Cardiac fibroblast (primary cell): Measurements from ENCODE around the gene MED15.

ENCODE experiments used
- DNase-seq, 2 donors: peaks; one replicate each; pipeline versions ENCODE4 v3.0.0 to v3.0.0-alpha.2; 2010; ENCODE audit warnings: low read depth in 2 of 2
- H3K4me3 ChIP-seq, 2 donors: replicated peaks in 1 of 2; 1 replicate in 1 of 2; 2 replicates in 1 of 2; pipeline ENCODE4 v1.5.1; 2011; ENCODE audit warnings: low read depth in 2 of 2, low read length in 2 of 2, mild to moderate bottlenecking in 2 of 2, moderate library complexity in 1 of 2
- CTCF ChIP-seq: IDR thresholded peaks from one replicate; pipeline ENCODE4 v1.5.1; 2011; ENCODE audit warnings: low read depth, mild to moderate bottlenecking, low read length, inconsistent platforms

MED15 gene

GRCh38 chr22:20627432-20627831 is 120.0 kb downstream of the MED15 start:
- no peak overlapping the region for H3K4me3 ChIP-seq

GRCh38 chr22:20628081-20628939 is 120.9 kb downstream of the MED15 start:
- DNase-seq = no peak
- H3K4me3 ChIP-seq = no peak overlapping the region
- no peak for TF ChIP-seq CTCF

More at GRCh38 chr22:20627432-20627831, 120.0 kb downstream of the MED15 start:
- no peak for TF ChIP-seq CTCF
- no peak for DNase-seq

- DNase-seq = no peak
- H3K4me3 ChIP-seq = no peak overlapping the region
- TF ChIP-seq CTCF = no peak
Observed at GRCh38 chr22:20629401-20629800, 122.0 kb downstream of the MED15 start.

- H3K4me3 ChIP-seq = no peak overlapping the region
- no peak for DNase-seq
- no peak for TF ChIP-seq CTCF
Observed at GRCh38 chr22:20630873-20631617, 123.6 kb downstream of the MED15 start.

GRCh38 chr22:20632082-20632481 is 124.7 kb downstream of the MED15 start:
- no peak overlapping the region for H3K4me3 ChIP-seq
- DNase-seq = no peak
- no peak for TF ChIP-seq CTCF

GRCh38 chr22:20632518-20632917 is 125.1 kb downstream of the MED15 start:
- no peak overlapping the region for H3K4me3 ChIP-seq
- no peak for DNase-seq
- TF ChIP-seq CTCF = no peak
